ENCODE measurements around the gene MILR1. TPM values are rescaled to one million over a fixed set of nuclear protein-coding genes. Genes with fewer than 3 reads are reported as not detected.

The MILR1 gene
- total RNA-seq, 1 donor from 2014 or later, result 0.40 TPM

DNA sequence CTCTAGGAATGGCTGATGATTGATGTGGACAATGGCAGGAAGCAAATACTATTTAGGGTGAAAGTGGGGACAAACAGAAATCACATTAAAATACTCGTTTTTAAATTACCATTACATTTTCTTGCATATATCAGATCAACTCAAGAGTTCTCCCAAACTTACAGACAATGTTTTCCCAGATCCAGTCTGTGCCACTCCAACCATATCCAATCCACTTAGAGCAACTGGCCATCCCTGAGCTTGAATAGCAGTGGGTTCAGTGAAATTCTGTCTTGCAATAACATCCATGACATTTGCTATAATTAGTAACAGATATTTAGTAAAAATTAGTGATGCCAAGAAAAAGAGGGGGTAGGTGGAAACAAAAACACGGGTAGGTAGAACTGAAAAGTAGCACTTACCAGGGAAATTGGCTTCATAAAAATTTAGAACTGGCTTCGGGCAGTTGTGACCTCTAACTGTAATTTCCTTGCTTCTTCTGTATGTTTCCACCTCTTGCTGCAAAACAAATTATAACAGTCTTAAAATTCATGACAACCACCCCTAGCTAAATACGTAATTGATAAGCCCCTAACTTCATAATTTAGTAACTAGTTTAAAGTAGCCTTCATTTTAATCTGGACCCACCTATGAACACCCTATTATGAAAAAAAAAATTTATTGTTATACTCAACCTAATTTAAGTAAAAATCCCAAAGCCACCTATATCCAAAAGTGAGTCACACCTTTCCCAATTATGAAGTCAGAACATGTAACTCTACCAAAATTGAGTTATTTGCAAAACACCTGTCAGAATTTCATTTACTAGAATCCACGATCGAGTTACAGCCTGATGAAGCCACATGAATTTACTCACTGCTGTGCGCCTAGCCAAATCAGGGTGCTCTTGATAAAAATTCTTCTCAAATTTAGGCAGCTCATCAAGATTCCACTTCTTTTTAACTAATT, 55.2 kb downstream of the MILR1 start:
- no peak for DNase-seq (ENCODE audit: low spot score in 2 of 2, unreplicated experiment in 2 of 2)
- Mint-ChIP-seq H3K27me3 (ENCODE audit: low read depth) (no peaks in the 10 kb centered on the region), H3K9me3 (no peaks in the 10 kb centered on the region), H3K4me1 (peaks cover 39% of the 10 kb centered on the region), H3K27ac (peak overlapping the region; percentile 100), H3K36me3 (peaks cover 47% of the 10 kb centered on the region), H3K4me3 (peak overlapping the region; percentile 100)
- TF ChIP-seq, protein P1, sequence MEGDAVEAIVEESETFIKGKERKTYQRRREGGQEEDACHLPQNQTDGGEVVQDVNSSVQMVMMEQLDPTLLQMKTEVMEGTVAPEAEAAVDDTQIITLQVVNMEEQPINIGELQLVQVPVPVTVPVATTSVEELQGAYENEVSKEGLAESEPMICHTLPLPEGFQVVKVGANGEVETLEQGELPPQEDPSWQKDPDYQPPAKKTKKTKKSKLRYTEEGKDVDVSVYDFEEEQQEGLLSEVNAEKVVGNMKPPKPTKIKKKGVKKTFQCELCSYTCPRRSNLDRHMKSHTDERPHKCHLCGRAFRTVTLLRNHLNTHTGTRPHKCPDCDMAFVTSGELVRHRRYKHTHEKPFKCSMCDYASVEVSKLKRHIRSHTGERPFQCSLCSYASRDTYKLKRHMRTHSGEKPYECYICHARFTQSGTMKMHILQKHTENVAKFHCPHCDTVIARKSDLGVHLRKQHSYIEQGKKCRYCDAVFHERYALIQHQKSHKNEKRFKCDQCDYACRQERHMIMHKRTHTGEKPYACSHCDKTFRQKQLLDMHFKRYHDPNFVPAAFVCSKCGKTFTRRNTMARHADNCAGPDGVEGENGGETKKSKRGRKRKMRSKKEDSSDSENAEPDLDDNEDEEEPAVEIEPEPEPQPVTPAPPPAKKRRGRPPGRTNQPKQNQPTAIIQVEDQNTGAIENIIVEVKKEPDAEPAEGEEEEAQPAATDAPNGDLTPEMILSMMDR (IDR thresholded peaks at IDR 0.05; ENCODE audit: unreplicated experiment), result no peak

DNA sequence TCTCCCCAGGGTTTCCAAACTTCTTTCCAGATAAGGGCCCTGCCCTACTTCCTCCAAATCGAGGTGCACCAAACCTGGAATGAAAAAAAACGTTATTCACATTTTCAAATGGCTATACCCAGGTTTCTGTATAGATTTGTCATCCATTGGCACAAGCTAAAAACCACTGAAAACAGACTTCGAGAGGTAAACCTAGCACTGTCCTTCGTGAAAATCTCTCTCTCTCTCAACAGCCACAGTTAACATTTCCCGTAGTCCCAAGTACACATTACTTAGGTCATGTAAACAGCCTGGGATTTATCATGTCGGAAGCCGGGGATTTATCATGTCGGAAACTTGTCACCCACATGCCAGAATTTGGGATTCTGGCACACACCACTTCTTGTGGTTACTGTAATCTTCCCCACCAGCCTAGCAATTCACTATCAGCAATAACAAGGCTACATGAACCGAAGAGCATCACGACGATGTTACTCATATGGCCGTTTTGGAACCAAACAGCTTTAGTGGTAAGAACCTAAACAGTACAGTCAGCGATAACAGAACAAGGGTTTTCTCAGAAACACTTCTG, 55.9 kb downstream of the MILR1 start:
- Mint-ChIP-seq H3K27ac (peak overlapping the region; percentile 100), H3K27me3 (ENCODE audit: low read depth) (no peaks in the 10 kb centered on the region), H3K9me3 (no peaks in the 10 kb centered on the region), H3K4me1 (peaks cover 42% of the 10 kb centered on the region), H3K4me3 (peak overlapping the region; percentile 100), H3K36me3 (peaks cover 45% of the 10 kb centered on the region)
- DNase-seq (ENCODE audit: low spot score in 2 of 2, unreplicated experiment in 2 of 2), result peak in 1 of 2 experiments; percentile 39
- TF ChIP-seq, protein P1 (IDR thresholded peaks at IDR 0.05; ENCODE audit: unreplicated experiment), result no peak

DNA sequence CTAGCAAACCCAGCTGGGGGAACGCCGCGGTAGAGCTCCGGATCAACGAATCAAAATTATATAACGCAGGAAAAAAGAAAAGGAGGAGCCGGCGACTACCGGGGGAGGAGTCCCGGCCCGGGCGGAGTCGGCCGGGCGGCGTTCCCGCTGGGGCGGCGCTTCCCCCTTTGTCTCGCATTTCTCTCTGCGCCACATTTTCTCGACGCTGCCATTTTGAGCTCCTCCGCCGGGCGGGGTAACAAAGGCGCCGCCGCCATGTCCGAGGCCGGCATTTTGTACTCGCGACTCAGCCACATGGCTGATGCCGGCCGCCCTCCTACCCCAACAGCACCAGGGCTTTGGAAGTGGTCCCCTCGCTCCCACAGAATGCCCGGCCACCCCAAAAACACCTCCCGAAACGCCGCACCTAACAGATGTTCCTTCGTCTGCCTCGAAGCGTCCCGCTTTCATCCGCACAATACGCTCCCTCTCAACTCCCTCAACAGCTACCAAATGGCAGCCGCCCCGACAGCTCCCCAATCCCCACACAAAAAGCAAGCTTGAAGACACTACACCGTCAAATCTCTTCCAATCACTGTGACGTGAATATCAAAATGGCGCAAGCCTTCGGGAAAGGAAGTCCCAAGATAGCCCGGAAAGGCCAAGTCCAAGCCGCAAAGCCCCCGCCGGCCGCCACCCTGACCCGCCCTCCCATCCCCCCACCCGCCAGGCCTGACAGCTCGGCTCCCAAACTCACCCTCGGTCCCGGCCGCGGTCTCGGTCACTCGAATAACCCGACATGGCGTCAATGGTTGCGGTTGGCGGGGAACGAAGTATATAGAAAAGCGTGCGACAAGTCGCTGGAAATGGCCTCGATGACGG, 56.7 kb downstream of the MILR1 start:
- Mint-ChIP-seq H3K4me3 (peak overlapping the region; percentile 100), H3K27ac (peak overlapping the region; percentile 100), H3K4me1 (peaks cover 39% of the 10 kb centered on the region), H3K36me3 (peaks cover 43% of the 10 kb centered on the region), H3K9me3 (no peaks in the 10 kb centered on the region), H3K27me3 (ENCODE audit: low read depth) (no peaks in the 10 kb centered on the region)
- TF ChIP-seq, protein P1 (IDR thresholded peaks at IDR 0.05; ENCODE audit: unreplicated experiment), result no peak
- peak; percentile 73 to 79 for DNase-seq (ENCODE audit: low spot score in 2 of 2, unreplicated experiment in 2 of 2)

DNA sequence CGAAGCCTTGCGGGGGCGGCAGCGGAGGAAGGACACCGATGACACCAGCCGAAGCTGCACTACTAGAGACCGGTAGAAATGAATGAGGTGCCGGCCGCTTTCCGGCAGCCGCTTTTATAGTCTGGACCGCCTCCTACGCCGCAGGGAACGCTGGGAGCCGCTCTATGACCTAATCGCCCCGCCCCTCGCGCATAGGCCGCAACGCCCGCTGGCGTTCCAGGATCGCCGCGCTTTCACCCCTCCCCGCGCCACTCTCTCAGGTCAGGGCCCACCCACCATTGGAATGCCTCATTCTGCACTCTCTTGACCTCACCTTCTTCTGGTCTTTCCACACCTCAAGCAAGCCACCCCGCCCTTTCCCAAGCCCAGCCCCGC, 57.3 kb downstream of the MILR1 start, which contains the start of gene DDX5:
Gene DDX5 (minus strand): TSS at position 89 of the 375 bp plus-strand sequence. CDS start 170 bp downstream, outside the sequence.
- H3K27me3 Mint-ChIP-seq (ENCODE audit: low read depth), result no peaks in the 10 kb centered on the region
- H3K4me1 Mint-ChIP-seq, result peaks cover 39% of the 10 kb centered on the region
- H3K36me3 Mint-ChIP-seq, result peaks cover 43% of the 10 kb centered on the region
- H3K9me3 Mint-ChIP-seq, result no peaks in the 10 kb centered on the region
- peak; percentile 96 for DNase-seq (ENCODE audit: low spot score in 2 of 2, unreplicated experiment in 2 of 2)
- peak within 1 kb of the TSS; percentile 100 for H3K27ac Mint-ChIP-seq
- TF ChIP-seq, protein P1 (IDR thresholded peaks at IDR 0.05; ENCODE audit: unreplicated experiment), result no peak
- peak within 1 kb of the TSS; percentile 100 for H3K4me3 Mint-ChIP-seq
